K562 (cell line): Measurements from ENCODE around the gene CRTAP. TPM values are rescaled to one million over a fixed set of nuclear protein-coding genes. Genes with fewer than 3 reads are reported as not detected.

ENCODE experiments used
- CEBPB ChIP-seq: fragments of 450-650 bp; IDR thresholded peaks from 2 replicates; pipeline ENCODE4 v1.6.1; 2016; ENCODE audit warnings: missing genetic modification characterization, missing compliant biosample characterization
- ELK3 ChIP-seq: fragments of 450-650 bp; formaldehyde crosslinking; IDR thresholded peaks from 2 replicates; pipeline ENCODE4 v1.4.0; 2020; ENCODE audit warnings: mild to moderate bottlenecking
- PHF8 ChIP-seq: fragments of 200-600 bp; sonication (generic); IDR thresholded peaks from 2 replicates; pipeline ENCODE4 v1.6.1; 2012; ENCODE audit warnings: mixed run types, mild to moderate bottlenecking, inconsistent platforms, low read length, moderate library complexity, borderline replicate concordance
- POLR2AphosphoS2 ChIP-seq: IDR thresholded peaks from 2 replicates; pipeline ENCODE4 v1.6.1; 2012; ENCODE audit warnings: low read length, improper control_type of control experiment
- SMAD1 ChIP-seq: fragments of 150-350 bp; IDR thresholded peaks from 2 replicates; pipeline ENCODE4 v1.6.1; 2014; ENCODE audit warnings: low read length, low read depth; ENCODE audit not compliant: partially characterized antibody
- SMARCA4 ChIP-seq: fragments of 450-650 bp; IDR thresholded peaks from 2 replicates; pipeline ENCODE4 v1.6.1; 2016
- STAT5A ChIP-seq: IDR thresholded peaks from 2 replicates; pipeline ENCODE4 v1.6.1; 2012; ENCODE audit warnings: low read length, inconsistent platforms, borderline replicate concordance
- YY1 ChIP-seq, 3 experiments: IDR thresholded peaks; 2 replicates each; pipeline ENCODE4 v1.6.1; 2011; ENCODE audit warnings: low read length in 2 of 3, mild to moderate bottlenecking in 2 of 3, moderate library complexity in 2 of 3, borderline replicate concordance in 1 of 3, control low read depth in 1 of 3, low read depth in 1 of 3; ENCODE audit not compliant: insufficient read depth in 3 of 3, insufficient replicate concordance in 2 of 3, control insufficient read depth in 1 of 3, insufficient read length in 1 of 3; ENCODE audit errors: extremely low read depth in 1 of 3
- ZHX1 ChIP-seq: fragments of 150-350 bp; conservative IDR thresholded peaks from 2 replicates; pipeline ENCODE4 v1.6.1; 2014; ENCODE audit warnings: low read length
- polyA plus RNA-seq, 8 experiments: library from polyadenylated mRNA; depleted of rRNA in 4 of 8; stranded (reverse) in 5 of 8; unstranded in 3 of 8; fragments of >200 nt; fragmentation: Nextera tagmentation in 2 of 8; fragmentation: Illumina TruSeq in 1 of 8; extraction: Ambion mirVana in 2 of 8; extraction: Trizol in 1 of 8; gene quantifications; 2 replicates each; pipeline versions ENCODE4 v1.2.1 to v1.2.3, GENCODE V29; 2011 to 2014; ENCODE audit warnings: inconsistent platforms in 1 of 8, missing spikeins in 1 of 8
- total RNA-seq, 7 experiments: library from RNA; depleted of rRNA in 6 of 7; stranded (reverse); fragments of >200 nt in 6 of 7; fragmentation: Illumina TruSeq in 2 of 7; extraction: Trizol in 2 of 7; gene quantifications; 2 replicates each; pipeline versions ENCODE4 v1.2.1 to v1.2.3, GENCODE V29; 2011 to 2021; ENCODE audit warnings: low replicate concordance in 1 of 7

Gene CRTAP
- total and polyA plus RNA-seq, 9 of the 15 experiments (the other 6 are each of a cell fraction or from before 2014, with no cell fraction given) = 10.0 to 121 (median 53.0) TPM

GRCh38 chr3:33074217-33075067 lies 39.4 kb upstream of the CRTAP start (continued):
- TF ChIP-seq ZHX1 = no peak
- TF ChIP-seq POLR2AphosphoS2 = no peak
- TF ChIP-seq STAT5A = 0 out of 2 replicates have a peak, but pooled peaks have one; percentile 13
- TF ChIP-seq ELK3 (CRISPR knock-in tag) = no peak
- no peak for TF ChIP-seq CEBPB (tag)
- no peak for TF ChIP-seq PHF8
- TF ChIP-seq SMAD1 = no peak
- TF ChIP-seq SMARCA4 = peak; percentile 24; the same call in 1 of the 2 replicates
- TF ChIP-seq YY1 (IDR thresholded peaks at IDR 0.05; ENCODE audit: borderline replicate concordance in 1 of 3, control insufficient read depth in 1 of 3, extremely low read depth in 1 of 3, insufficient read depth in 3 of 3, insufficient read length in 1 of 3, insufficient replicate concordance in 2 of 3, low read depth in 1 of 3, low read length in 2 of 3) = peak in 1 of 3 experiments; percentile 48
